Peyer's patch (tissue), 4 donors: ENCODE data around the gene UST.

Experiments used
- POLR2A ChIP-seq, 2 donors: fragments of 450-650 bp; IDR thresholded peaks; one replicate each; pipeline ENCODE4 v1.5.1; 2017; ENCODE audit warnings: antibody characterized with exemption in 2 of 2, mild to moderate bottlenecking in 2 of 2, moderate library complexity in 2 of 2
- TF ChIP-seq, protein P1 (sequence below), 6 experiments: fragments of 450-650 bp in 4 of 6; fragments of 200-600 bp in 2 of 6; sonication (generic) in 1 of 6; IDR thresholded peaks; one replicate each; pipeline ENCODE4 v1.5.1; 2017 to 2019; ENCODE audit warnings: antibody characterized with exemption in 6 of 6, mild to moderate bottlenecking in 3 of 6, moderate library complexity in 1 of 6

DNA sequence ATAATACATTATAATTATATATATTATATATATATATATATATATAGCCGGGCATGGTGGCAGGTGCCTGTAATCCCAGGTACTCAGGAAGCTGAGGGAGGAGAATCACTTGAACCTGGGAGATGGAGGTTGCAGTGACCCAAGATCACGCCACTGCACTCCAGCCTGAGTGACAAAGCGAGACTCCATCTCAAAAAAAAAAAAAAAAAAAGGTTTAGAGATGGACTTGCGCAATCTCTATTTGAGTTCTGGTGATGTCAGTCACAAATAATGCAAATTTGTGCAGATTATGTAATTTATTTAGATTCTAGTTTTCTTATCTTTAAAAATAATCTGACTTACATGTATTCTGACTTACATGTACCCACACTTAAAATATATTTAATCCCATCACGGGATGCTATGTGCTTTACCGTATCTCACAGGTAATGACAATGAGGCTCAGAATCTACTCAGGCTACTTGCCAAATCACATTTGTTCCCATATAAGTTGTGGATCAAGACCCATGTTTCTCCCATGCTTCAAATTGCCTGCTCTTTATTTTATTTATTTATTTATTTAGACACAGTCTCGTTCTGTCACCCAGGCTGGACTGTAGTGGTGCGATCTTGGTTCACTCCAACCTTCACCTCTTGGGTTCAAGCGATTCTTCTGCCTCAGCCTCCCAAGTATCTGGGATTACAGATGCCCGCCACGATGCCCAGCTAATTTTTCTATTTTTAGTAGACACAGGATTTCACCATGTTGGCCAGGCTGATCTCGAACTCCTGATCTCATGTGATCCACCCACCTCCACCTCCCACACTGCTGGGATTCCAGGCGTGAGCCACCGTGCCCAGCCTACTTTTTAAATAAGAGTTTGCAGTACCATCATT lies 7.6 kb upstream of the UST start:
- TF ChIP-seq, protein P1, sequence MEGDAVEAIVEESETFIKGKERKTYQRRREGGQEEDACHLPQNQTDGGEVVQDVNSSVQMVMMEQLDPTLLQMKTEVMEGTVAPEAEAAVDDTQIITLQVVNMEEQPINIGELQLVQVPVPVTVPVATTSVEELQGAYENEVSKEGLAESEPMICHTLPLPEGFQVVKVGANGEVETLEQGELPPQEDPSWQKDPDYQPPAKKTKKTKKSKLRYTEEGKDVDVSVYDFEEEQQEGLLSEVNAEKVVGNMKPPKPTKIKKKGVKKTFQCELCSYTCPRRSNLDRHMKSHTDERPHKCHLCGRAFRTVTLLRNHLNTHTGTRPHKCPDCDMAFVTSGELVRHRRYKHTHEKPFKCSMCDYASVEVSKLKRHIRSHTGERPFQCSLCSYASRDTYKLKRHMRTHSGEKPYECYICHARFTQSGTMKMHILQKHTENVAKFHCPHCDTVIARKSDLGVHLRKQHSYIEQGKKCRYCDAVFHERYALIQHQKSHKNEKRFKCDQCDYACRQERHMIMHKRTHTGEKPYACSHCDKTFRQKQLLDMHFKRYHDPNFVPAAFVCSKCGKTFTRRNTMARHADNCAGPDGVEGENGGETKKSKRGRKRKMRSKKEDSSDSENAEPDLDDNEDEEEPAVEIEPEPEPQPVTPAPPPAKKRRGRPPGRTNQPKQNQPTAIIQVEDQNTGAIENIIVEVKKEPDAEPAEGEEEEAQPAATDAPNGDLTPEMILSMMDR (IDR thresholded peaks at IDR 0.05), result no peak
- no peak for TF ChIP-seq POLR2A (IDR thresholded peaks at IDR 0.05)
